Stimulated activated CD4-positive, alpha-beta T cell treated with anti-CD3 and anti-CD28 coated beads, Interleukin-1b, Interleukin-23, amount 100 ng/mL, for 48 hours (primary cell): Measurements from ENCODE around the gene AKR1B15.
"Not testable (repeated sequence)": the region's sequence is repeated elsewhere in the genome, so short reads cannot be mapped to it uniquely, and the experiment has no call there.

Experiments
- DNase-seq: peaks from one replicate; pipeline ENCODE4 v3.0.0-alpha.2; 2020

The AKR1B15 gene

GRCh38 chr7:134533288-134533771 lies 15.6 kb upstream of the AKR1B15 start:
- DNase-seq: no peak

GRCh38 chr7:134534633-134535032 lies 14.3 kb upstream of the AKR1B15 start:
- DNase-seq: no peak

GRCh38 chr7:134535272-134535918 lies 13.5 kb upstream of the AKR1B15 start:
- DNase-seq: no peak

GRCh38 chr7:134535919-134536299 lies 13.0 kb upstream of the AKR1B15 start:
- no peak for DNase-seq

GRCh38 chr7:134536558-134536957 lies 12.4 kb upstream of the AKR1B15 start:
- DNase-seq: not testable (repeated sequence)

- DNase-seq: not testable (repeated sequence)
Observed at GRCh38 chr7:134537273-134537781, 11.6 kb upstream of the AKR1B15 start.

- no peak for DNase-seq
Observed at GRCh38 chr7:134539380-134540004, 9.4 kb upstream of the AKR1B15 start.

GRCh38 chr7:134541501-134542194 lies 7.3 kb upstream of the AKR1B15 start:
- not testable (repeated sequence) for DNase-seq

- no peak for DNase-seq
Observed at GRCh38 chr7:134542195-134542771, 6.6 kb upstream of the AKR1B15 start.

- DNase-seq: no peak
Observed at GRCh38 chr7:134545380-134545779, 3.5 kb upstream of the AKR1B15 start.

- no peak for DNase-seq
Observed at GRCh38 chr7:134545918-134546317, 3.0 kb upstream of the AKR1B15 start.

- DNase-seq: no peak
Observed at GRCh38 chr7:134546955-134547354, 2.0 kb upstream of the AKR1B15 start.

- DNase-seq: peak; percentile 53
Observed at GRCh38 chr7:134547397-134548054, 1.4 kb upstream of the AKR1B15 start.

GRCh38 chr7:134549366-134549765 lies 456 bp downstream of the AKR1B15 start:
- DNase-seq: no peak

- DNase-seq: no peak
Observed at GRCh38 chr7:134552105-134552504, 3.2 kb downstream of the AKR1B15 start.

GRCh38 chr7:134553976-134554375 lies 5.1 kb downstream of the AKR1B15 start:
- no peak for DNase-seq

GRCh38 chr7:134554417-134554966 lies 5.6 kb downstream of the AKR1B15 start:
- no peak for DNase-seq

GRCh38 chr7:134557391-134557790 lies 8.5 kb downstream of the AKR1B15 start:
- DNase-seq: no peak

GRCh38 chr7:134558370-134558769 lies 9.5 kb downstream of the AKR1B15 start:
- DNase-seq: no peak

GRCh38 chr7:134561616-134562015 lies 12.7 kb downstream of the AKR1B15 start:
- not testable (repeated sequence) for DNase-seq

- DNase-seq: no peak
Observed at GRCh38 chr7:134562136-134562535, 13.2 kb downstream of the AKR1B15 start.

GRCh38 chr7:134563398-134563749 lies 14.5 kb downstream of the AKR1B15 start:
- DNase-seq: not testable (repeated sequence)
